Heart left ventricle (tissue), 13 donors: ENCODE measurements around the gene CNGA2.

Source experiments
- CTCF ChIP-seq, 12 donors: fragments of 200-600 bp; sonication (generic) in 4 of 12; IDR thresholded peaks; one replicate each; pipeline versions ENCODE4 v1.5.0 to v1.8.0; 2018 to 2022; ENCODE audit warnings: antibody characterized with exemption in 12 of 12, mild to moderate bottlenecking in 5 of 12
- POLR2A ChIP-seq, 2 donors: fragments of 450-650 bp; IDR thresholded peaks; one replicate each; pipeline ENCODE4 v1.6.1; 2017; ENCODE audit warnings: antibody characterized with exemption in 2 of 2, mild to moderate bottlenecking in 2 of 2, moderate library complexity in 2 of 2
- donor health status: ischemic (EF 13 %, LVEDD 7.1; RV severe dilation, severe dysfunction).
- donor health status: DM: no; HTN: yes; CAD: no.
- donor health status: DM: no; HTN: no; CAD: no.
- donor health status: ischemic (EF 25% LVEDD 6.9; RV normal size, moderate dysfunction).
- donor health status: ischemic (EF 25% LVEDD 5.7; RV mildly dilated, moderate dysfunction).
- donor health status: ischemic (EF 35%, LVEDD 5.7; RV mildly dilated, moderate dysfunction).
- donor health status: nonischemic (EF 11% LVEDD 7.7; RV severe dilation, severe dysfunction).
- donor health status: DM: yes; HTN: yes; CAD: no.
- donor health status: PGD.
- donor health status: ischemic (EF 29% LVEDD 5.4; RV normal size, mild dysfunction).
- donor health status: nonischemic (EF 23%, LVEDD 6.1; RV moderate dilation, normal function).

- TF ChIP-seq CTCF (IDR thresholded peaks at IDR 0.05): no peak
- no peak for TF ChIP-seq POLR2A (IDR thresholded peaks at IDR 0.05)
Measured at GRCh38 chrX:151711787-151712186, 22.8 kb upstream of the CNGA2 start.
